Heart left ventricle (tissue), 16 donors: ENCODE measurements around the gene ZNF292. TPM values are rescaled to one million over a fixed set of nuclear protein-coding genes. Genes with fewer than 3 reads are reported as not detected.
"Not testable (repeated sequence)": the region's sequence is repeated elsewhere in the genome, so short reads cannot be mapped to it uniquely, and the experiment has no call there.

Source experiments
- ATAC-seq, 4 donors: fragments of 200-7000 bp; cut with Tn5 transposase; one replicate each; pipeline ENCODE4 v1.9.1; 2020 to 2022; ENCODE audit warnings: moderate library complexity in 4 of 4, mild to moderate bottlenecking in 3 of 4, moderate number of reproducible peaks in 1 of 4
- DNase-seq, 5 donors: peaks; one replicate each; pipeline ENCODE4 v3.0.0-alpha.2; 2020
- H3K27ac ChIP-seq, 12 donors: fragments of 200-600 bp; sonication (generic) in 4 of 12; one replicate each; pipeline versions ENCODE4 v1.5.0 to v1.8.0; 2016 to 2022; ENCODE audit warnings: mild to moderate bottlenecking in 2 of 12
- H3K27me3 ChIP-seq, 9 donors: fragments of 200-600 bp; sonication (generic) in 2 of 9; one replicate each; pipeline versions ENCODE4 v1.5.1 to v1.8.0; 2016 to 2022; ENCODE audit warnings: mild to moderate bottlenecking in 3 of 9
- H3K36me3 ChIP-seq, 9 donors: fragments of 200-600 bp; sonication (generic) in 2 of 9; one replicate each; pipeline versions ENCODE4 v1.5.0 to v1.8.0; 2018 to 2022; ENCODE audit warnings: mild to moderate bottlenecking in 2 of 9
- H3K4me1 ChIP-seq, 12 donors: fragments of 200-600 bp; sonication (generic) in 4 of 12; one replicate each; pipeline versions ENCODE4 v1.5.0 to v1.8.0; 2016 to 2022; ENCODE audit warnings: mild to moderate bottlenecking in 3 of 12
- H3K4me3 ChIP-seq, 12 donors: fragments of 200-600 bp; sonication (generic) in 4 of 12; one replicate each; pipeline versions ENCODE4 v1.5.0 to v1.8.0; 2017 to 2022; ENCODE audit warnings: mild to moderate bottlenecking in 9 of 12, moderate library complexity in 4 of 12
- H3K9me3 ChIP-seq, 12 donors: fragments of 200-600 bp; sonication (generic) in 4 of 12; one replicate each; pipeline versions ENCODE4 v1.5.0 to v1.8.0; 2016 to 2022; ENCODE audit warnings: mild to moderate bottlenecking in 1 of 12
- CTCF ChIP-seq, 12 donors: fragments of 200-600 bp; sonication (generic) in 4 of 12; IDR thresholded peaks; one replicate each; pipeline versions ENCODE4 v1.5.0 to v1.8.0; 2018 to 2022; ENCODE audit warnings: antibody characterized with exemption in 12 of 12, mild to moderate bottlenecking in 5 of 12
- POLR2A ChIP-seq, 2 donors: fragments of 450-650 bp; IDR thresholded peaks; one replicate each; pipeline ENCODE4 v1.6.1; 2017; ENCODE audit warnings: antibody characterized with exemption in 2 of 2, mild to moderate bottlenecking in 2 of 2, moderate library complexity in 2 of 2
- WGBS, 4 donors: extraction: QIAGEN DNeasy Blood & Tissue Kit in 2 of 4; methylation state at CpG; one replicate each; pipeline versions ENCODE4 v1.1.5 to v1.1.7; 2013 to 2018; 5-methylcytosine and 5-hydroxymethylcytosine counted together
- intact Hi-C, 10 donors: fragments of 100-400 bp; cut with DNase I; formaldehyde crosslinking; loops; one replicate each; pipeline versions ENCODE4 v1.11.1 to v1.14.2; 2022
- polyA plus RNA-seq, 2 donors: library from polyadenylated mRNA; stranded (reverse); fragments of 200-250 nt; gene quantifications; one replicate each; pipeline ENCODE4 v1.2.3, GENCODE V29; 2013
- total RNA-seq, 9 donors: library from RNA; depleted of rRNA in 2 of 9; stranded (reverse); fragments of >200 nt in 2 of 9; fragmentation: NEBNext Ultra II Directional in 3 of 9; extraction: Animal tissue kit (Norgen Biotek cat#: 25700) in 3 of 9; gene quantifications; one replicate each; pipeline versions ENCODE4 v1.1.0 to v1.2.4, GENCODE V29; 2016 to 2023
- donor health status: ischemic (EF 13 %, LVEDD 7.1; RV severe dilation, severe dysfunction).
- donor health status: healthy with polysubstance abuse.
- donor health status: DM: no; HTN: yes; CAD: no.
- donor health status: DM: no; HTN: no; CAD: no.
- donor health status: ischemic (EF 25% LVEDD 6.9; RV normal size, moderate dysfunction).
- donor health status: ischemic (EF 25% LVEDD 5.7; RV mildly dilated, moderate dysfunction).
- donor health status: healthy.
- donor health status: DM: yes; HTN: yes; CAD: no.
- donor health status: ischemic (EF 35%, LVEDD 5.7; RV mildly dilated, moderate dysfunction).
- donor health status: nonischemic (EF 11% LVEDD 7.7; RV severe dilation, severe dysfunction).
- donor health status: DM: yes; HTN: yes; CAD: no.
- donor health status: PGD.
- donor health status: ischemic (EF 29% LVEDD 5.4; RV normal size, mild dysfunction).
- donor health status: nonischemic (EF 23%, LVEDD 6.1; RV moderate dilation, normal function).

Gene ZNF292
- total and polyA plus RNA-seq, 11 donors, result 4.0 to 35.8 (median 27.4) TPM

DNA sequence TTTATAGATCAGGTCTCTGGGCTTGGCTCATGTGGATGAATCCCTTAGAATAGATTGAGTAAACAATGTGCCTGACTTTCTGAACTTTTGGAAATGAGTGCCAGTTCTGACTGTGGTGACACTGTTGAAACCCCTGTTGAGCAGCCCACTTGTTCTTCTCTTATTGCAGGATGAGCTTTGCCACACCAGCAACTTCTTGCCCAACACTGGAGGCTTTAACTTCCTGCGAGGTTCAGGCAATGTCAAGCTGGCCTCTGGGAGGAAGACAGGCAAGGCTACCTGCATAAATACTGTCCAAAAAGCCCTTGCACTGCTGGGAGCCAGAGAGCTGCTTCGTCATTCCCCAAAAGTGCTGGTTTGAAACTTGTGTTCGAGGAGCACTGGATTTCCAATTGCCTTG is 134.2 kb downstream of the ZNF292 start:
- 84 to 97% (median 92%) methylated on average over 3 of the region's 3 CpGs for WGBS, 4 donors

GRCh38 chr6:87291883-87292282 is 136.5 kb downstream of the ZNF292 start:
- WGBS, 4 donors, result 86 to 93% (median 89%) methylated on average over 2 of the region's 2 CpGs

More for the DNA sequence above, 134.2 kb downstream of the ZNF292 start:
- Histone ChIP-seq H3K9me3 (no peaks in the 10 kb centered on the region), H3K27ac (no peak overlapping the region), H3K27me3 (peaks cover 0 to 5% (median 0%) of the 10 kb centered on the region in 9 donors), H3K4me3 (no peak overlapping the region), H3K4me1 (no peaks in the 10 kb centered on the region), H3K36me3 (no peaks in the 10 kb centered on the region)
- no peak for ATAC-seq
- DNase-seq, result no peak
- intact Hi-C loops, result no loop called here
- no peak for TF ChIP-seq CTCF (IDR thresholded peaks at IDR 0.05)
- no peak for TF ChIP-seq POLR2A (IDR thresholded peaks at IDR 0.05)

DNA sequence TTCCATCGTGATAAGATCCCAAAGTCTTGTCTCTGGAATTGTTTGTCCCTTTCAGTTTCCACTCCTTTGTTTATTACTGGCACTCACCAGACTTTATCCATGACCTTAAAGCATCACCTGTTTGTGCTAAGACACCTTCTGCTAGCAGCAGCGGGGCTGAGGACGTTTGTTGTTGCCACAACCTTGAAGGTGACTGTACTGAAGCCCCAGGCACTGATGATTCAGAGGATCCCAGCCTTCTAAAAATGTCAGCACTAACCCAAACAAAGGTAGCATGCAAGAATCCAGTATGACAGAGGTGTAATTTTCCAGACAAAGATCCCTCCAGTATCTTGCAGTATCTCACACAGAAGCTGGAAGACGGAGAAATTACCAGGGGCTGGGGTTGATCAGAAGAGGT is 138.2 kb downstream of the ZNF292 start:
- 82 to 92% (median 87%) methylated on average over 4 of the region's 4 CpGs for WGBS, 4 donors
- TF ChIP-seq CTCF (IDR thresholded peaks at IDR 0.05) (no peak), POLR2A (IDR thresholded peaks at IDR 0.05) (no peak)
- intact Hi-C loops, result no loop called here
- no peak overlapping the region for H3K4me3 ChIP-seq
- no peaks in the 10 kb centered on the region for H3K9me3 ChIP-seq
- no peak for DNase-seq
- ATAC-seq, result no peak
- peaks cover 0 to 5% (median 0%) of the 10 kb centered on the region in 9 donors for H3K27me3 ChIP-seq
- H3K4me1 ChIP-seq, result no peaks in the 10 kb centered on the region
- H3K27ac ChIP-seq, result no peak overlapping the region
- no peaks in the 10 kb centered on the region for H3K36me3 ChIP-seq

More at GRCh38 chr6:87291883-87292282, 136.5 kb downstream of the ZNF292 start:
- no peak for TF ChIP-seq CTCF (IDR thresholded peaks at IDR 0.05)
- TF ChIP-seq POLR2A (IDR thresholded peaks at IDR 0.05), result no peak
- Histone ChIP-seq H3K27me3 (peaks cover 0 to 5% (median 0%) of the 10 kb centered on the region in 9 donors), H3K4me1 (no peaks in the 10 kb centered on the region), H3K27ac (no peak overlapping the region), H3K4me3 (no peak overlapping the region), H3K36me3 (no peaks in the 10 kb centered on the region), H3K9me3 (no peaks in the 10 kb centered on the region)
- no peak for ATAC-seq
- DNase-seq, result no peak
- intact Hi-C loops, result no loop called here

- no peaks in the 10 kb centered on the region for H3K9me3 ChIP-seq
- no peak overlapping the region for H3K27ac ChIP-seq
- no peak for TF ChIP-seq CTCF (IDR thresholded peaks at IDR 0.05)
- no peak for ATAC-seq
- intact Hi-C loops, result no loop called here
- H3K36me3 ChIP-seq, result no peaks in the 10 kb centered on the region
- no peak overlapping the region for H3K4me3 ChIP-seq
- H3K4me1 ChIP-seq, result no peaks in the 10 kb centered on the region
- H3K27me3 ChIP-seq, result peaks cover 0 to 5% (median 0%) of the 10 kb centered on the region in 9 donors
- WGBS, 4 donors, result 66 to 76% (median 70%) methylated on average over 1 of the region's 1 CpG
- DNase-seq, result no peak
Measured at GRCh38 chr6:87297119-87297518, 141.8 kb downstream of the ZNF292 start.

GRCh38 chr6:87301277-87301676 is 145.9 kb downstream of the ZNF292 start:
- DNase-seq, ATAC-seq, H3K4me1 ChIP-seq, H3K4me3 ChIP-seq, H3K9me3 ChIP-seq, intact Hi-C loops, H3K36me3 ChIP-seq, H3K27me3 ChIP-seq, H3K27ac ChIP-seq: not testable (repeated sequence)
- WGBS, 4 donors, result 73 to 84% (median 79%) methylated on average over 8 to 9 of the region's 9 CpGs
